Epithelial cell of prostate (primary cell): Measurements from ENCODE around the gene CD53.
"Not testable (repeated sequence)": the region's sequence is repeated elsewhere in the genome, so short reads cannot be mapped to it uniquely, and the experiment has no call there.

Source experiments
- DNase-seq: peaks from one replicate; pipeline ENCODE4 v3.0.0-alpha.2; 2011; ENCODE audit warnings: low read depth, low spot score
- H3K27ac ChIP-seq: fragments of 450-650 bp; 2 replicates; pipeline ENCODE4 v1.5.1; 2017; ENCODE audit warnings: mild to moderate bottlenecking

Gene CD53

DNA sequence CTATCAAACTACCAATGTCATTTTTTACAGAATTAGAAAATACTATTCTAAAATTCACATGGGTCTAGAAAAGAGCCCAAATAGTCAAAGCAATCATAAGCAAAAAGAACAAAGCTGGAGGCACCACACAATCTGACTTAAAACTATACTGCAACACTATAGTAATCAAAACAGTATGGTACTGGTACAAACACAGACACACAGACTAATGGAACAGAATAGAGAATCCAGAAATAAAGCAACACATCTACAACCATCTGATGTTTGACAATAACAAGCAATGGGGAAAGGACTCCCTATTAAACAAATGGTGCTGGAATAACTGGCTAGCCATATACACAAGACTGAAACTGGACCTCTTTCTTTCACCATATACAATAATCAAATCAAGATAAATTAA, 39.8 kb downstream of the CD53 start:
- no peak for DNase-seq

DNA sequence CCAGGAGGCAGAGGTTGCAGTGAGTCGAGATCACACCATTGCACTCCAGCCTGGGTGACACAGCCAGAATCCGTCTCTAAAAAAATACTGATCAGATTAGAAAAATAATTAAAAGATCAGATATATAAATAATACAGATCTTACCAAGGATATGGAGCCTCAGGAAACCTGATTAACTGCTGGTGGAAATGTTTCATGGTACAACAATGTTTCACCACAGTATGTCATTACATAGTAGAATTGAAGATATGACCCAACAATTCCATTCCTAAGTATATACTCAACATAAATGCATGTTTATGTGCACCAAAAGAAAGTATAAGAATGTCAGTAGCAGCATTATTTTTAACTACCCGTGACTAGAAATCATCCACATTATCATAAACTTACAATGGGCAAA, 41.7 kb downstream of the CD53 start:
- H3K27ac ChIP-seq = no peak overlapping the region
- DNase-seq = no peak

More for the DNA sequence above, 39.8 kb downstream of the CD53 start:
- no peak overlapping the region for H3K27ac ChIP-seq

DNA sequence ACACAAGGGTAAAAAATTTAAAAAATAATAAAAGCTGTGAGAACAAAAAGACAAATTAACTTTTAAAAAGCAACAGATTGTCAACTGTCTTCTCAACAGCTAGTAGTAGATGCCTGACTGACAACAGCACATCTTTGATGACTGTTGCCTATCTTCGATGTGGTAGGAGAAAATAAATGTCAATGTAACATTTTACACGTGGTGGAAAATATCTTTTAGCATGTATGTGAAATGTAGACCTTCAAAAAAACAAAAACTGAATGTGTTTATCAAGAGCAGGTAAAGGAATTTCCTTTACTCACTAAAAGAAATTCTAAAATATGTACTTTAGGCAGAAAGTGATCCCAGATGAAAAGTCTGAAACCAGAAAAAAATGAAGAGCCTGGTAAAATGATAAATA, 42.9 kb downstream of the CD53 start:
- H3K27ac ChIP-seq = no peak overlapping the region
- no peak for DNase-seq

DNA sequence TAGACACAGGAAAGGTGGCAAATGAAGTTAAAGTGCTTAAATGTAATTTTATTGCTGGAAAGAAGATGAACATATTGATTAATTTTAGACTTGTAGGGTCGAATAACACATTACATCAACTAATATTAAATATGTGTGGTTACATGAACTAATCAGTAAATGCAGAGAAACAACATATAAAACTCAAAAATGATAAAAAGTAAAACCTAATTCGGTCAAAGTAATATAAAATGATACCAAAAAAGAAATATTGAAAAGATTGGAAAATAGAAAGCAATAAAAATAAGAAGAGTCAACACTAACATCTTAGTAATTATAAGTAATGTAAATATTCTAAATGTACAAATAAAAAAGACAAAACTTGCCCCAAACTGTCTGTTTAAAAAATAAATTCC, 43.3 kb downstream of the CD53 start:
- peak overlapping the region; percentile 55 for H3K27ac ChIP-seq
- no peak for DNase-seq

- peak; percentile 70 for DNase-seq
- peak overlapping the region; percentile 55 for H3K27ac ChIP-seq
These were observed 43.8 kb downstream of the CD53 start for GRCh38 chr1:110916669-110917306.

- H3K27ac ChIP-seq = no peak overlapping the region
- DNase-seq = no peak
These were observed 45.1 kb downstream of the CD53 start for GRCh38 chr1:110918016-110918415.

- DNase-seq = no peak
These were observed 49.0 kb downstream of the CD53 start for GRCh38 chr1:110921953-110922352.

GRCh38 chr1:110927484-110928075, 54.6 kb downstream of the CD53 start:
- H3K27ac ChIP-seq = peak overlapping the region; percentile 27
- DNase-seq = no peak

More at GRCh38 chr1:110921953-110922352, 49.0 kb downstream of the CD53 start:
- H3K27ac ChIP-seq = no peak overlapping the region

DNA sequence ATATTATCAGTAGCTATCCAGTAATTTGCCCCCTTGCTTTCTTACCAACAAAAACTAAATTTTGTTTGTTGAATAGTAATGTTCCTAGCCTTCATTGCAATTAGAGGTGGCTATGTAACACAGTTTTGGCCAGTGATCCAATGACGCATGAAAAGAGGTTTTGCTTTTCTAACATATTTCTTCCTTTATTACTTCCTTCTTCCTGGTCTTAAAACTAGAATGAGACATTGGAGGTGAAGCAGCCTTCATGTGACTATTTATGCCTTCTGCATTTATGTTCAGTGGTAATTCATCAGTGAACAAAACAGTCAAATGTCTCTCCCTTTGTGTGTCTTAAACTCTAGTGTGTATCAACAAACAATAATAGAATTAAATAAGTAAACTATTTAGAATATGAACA, 55.2 kb downstream of the CD53 start:
- peak overlapping the region; percentile 27 for H3K27ac ChIP-seq
- no peak for DNase-seq

- DNase-seq = no peak
- H3K27ac ChIP-seq = peak overlapping the region; percentile 27
These were observed 56.0 kb downstream of the CD53 start for GRCh38 chr1:110928904-110929303.

- not testable (repeated sequence) for DNase-seq
These were observed 58.1 kb downstream of the CD53 start for GRCh38 chr1:110931097-110931496.

DNA sequence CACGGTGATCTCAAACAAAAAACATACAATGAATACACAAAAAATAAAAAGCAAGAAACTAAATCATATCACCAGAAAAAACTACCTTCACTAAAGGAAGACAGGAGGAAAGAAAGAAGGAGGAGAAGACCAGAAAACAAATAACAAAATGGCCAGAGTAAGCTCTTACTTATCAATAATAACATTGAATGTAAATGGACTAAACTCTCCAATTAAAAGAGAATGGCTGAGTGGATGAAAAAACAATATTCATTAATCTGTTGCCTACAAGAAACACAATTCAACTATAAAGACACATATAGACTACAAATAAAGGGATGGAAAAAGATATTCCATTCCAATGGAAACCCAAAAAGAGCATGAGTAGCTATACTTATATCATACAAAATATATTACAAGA, 63.6 kb downstream of the CD53 start:
- no peak overlapping the region for H3K27ac ChIP-seq
- no peak for DNase-seq

More at GRCh38 chr1:110931097-110931496, 58.1 kb downstream of the CD53 start:
- not testable (repeated sequence) for H3K27ac ChIP-seq

DNA sequence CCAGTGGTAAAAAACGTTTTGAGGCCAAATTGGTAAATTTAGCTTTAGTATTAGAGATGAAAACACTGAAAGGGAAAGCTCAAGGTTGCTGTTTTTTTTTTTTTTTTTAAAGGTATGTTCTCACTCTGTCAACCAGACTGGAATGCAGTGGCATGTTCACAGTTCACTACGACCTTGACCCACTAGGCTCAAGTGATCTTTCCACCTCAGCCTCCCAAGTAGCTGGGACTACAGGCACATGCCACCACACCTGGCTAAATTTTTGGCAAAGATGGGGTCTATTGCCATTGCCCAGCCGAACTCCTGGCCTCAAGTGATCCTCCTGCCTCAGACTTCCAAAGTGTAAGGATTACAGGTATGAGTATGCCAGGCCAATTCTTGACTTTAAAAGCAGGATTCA, 71.9 kb downstream of the CD53 start:
- DNase-seq = no peak
- no peak overlapping the region for H3K27ac ChIP-seq

DNA sequence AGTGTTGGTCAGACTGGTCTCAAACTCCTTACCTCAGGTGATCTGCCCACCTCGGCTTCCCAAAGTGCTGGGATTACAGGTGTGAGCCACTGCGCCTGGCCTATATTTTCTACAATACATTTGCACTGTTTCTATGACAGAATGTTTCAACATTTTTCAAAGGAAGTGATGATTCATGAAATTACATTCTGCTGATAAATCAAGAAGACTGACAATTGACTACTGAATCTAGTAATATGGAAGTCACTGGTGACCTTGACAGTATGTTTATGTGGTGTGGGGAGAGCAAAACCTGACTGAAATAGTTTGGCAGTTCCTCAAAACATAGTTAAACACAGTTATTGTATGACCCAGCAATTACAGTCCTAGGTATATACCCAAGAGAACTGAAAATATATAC, 72.7 kb downstream of the CD53 start:
- no peak overlapping the region for H3K27ac ChIP-seq
- DNase-seq = no peak

DNA sequence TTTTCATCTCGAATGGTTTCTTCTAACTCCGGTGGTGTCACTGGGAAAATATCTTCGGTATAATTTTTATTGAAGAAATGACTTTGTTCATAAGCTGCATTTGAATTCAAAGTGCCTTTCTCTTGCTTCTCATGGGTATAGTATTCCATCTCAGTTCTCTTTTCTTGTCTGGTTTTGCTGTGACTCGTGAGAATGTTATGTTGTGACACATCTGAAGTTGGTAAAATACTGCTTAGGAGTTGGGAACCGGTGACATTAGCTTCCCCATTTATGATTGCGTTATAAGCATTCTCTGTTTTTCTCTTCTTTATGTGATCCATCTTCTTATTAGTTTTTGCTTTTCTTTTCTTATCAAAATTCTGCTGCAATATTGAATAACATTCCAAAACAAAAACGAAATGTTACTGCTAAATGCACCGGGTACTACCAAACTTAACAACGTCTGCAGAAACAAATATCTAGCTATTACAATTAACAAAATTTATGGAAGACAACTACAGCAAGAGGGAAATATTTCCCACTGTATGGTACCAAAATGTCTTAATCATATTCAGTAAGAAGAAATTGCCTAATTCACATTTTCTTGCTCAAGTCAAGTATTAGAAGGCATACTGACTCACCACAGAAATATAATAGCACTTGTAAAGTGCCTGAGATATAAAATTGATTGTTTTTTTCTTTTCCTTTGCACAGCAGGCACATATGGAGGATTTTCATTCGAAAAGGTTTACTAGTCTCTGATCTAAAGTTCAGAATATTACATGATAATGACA, 75.3 kb downstream of the CD53 start:
- no peak for DNase-seq
- no peak overlapping the region for H3K27ac ChIP-seq
